Dendritic cell treated with granulocyte-macrophage colony-stimulating factor and Interleukin-4, amounts not matched to agents 40 ng/mL and 50 ng/mL, for 4 days (primary cell): ENCODE data around the gene TPK1.

Experiments used
- H3K27ac Mint-ChIP-seq: one replicate; pipeline ENCODE4 v1.8.0; 2022; ENCODE audit warnings: mild to moderate bottlenecking, mixed read lengths
- H3K27me3 Mint-ChIP-seq: one replicate; pipeline ENCODE4 v1.8.0; 2022; ENCODE audit warnings: mild to moderate bottlenecking, mixed read lengths
- H3K36me3 Mint-ChIP-seq: one replicate; pipeline ENCODE4 v1.8.0; 2022; ENCODE audit warnings: low read depth, mixed read lengths
- H3K4me1 Mint-ChIP-seq: one replicate; pipeline ENCODE4 v1.8.0; 2022; ENCODE audit warnings: low read depth, mixed read lengths
- H3K4me3 Mint-ChIP-seq: one replicate; pipeline ENCODE4 v1.8.0; 2022; ENCODE audit warnings: mild to moderate bottlenecking, moderate library complexity, mixed read lengths
- H3K9me3 Mint-ChIP-seq: one replicate; pipeline ENCODE4 v1.8.0; 2022; ENCODE audit warnings: mixed read lengths
- intact Hi-C: fragments of 100-400 bp; cut with micrococcal nuclease; formaldehyde crosslinking; loops from one replicate; pipeline ENCODE4 v1.15.0; 2022

The TPK1 gene

GRCh38 chr7:144650439-144650838, 185.4 kb downstream of the TPK1 start:
- Mint-ChIP-seq H3K27me3 (no peaks in the 10 kb centered on the region), H3K4me1 (no peaks in the 10 kb centered on the region), H3K36me3 (peaks cover 34% of the 10 kb centered on the region), H3K9me3 (peaks cover 12% of the 10 kb centered on the region), H3K4me3 (no peak overlapping the region), H3K27ac (no peak overlapping the region)
- intact Hi-C loops, result no loop called here

- Mint-ChIP-seq H3K27me3 (no peaks in the 10 kb centered on the region), H3K27ac (no peak overlapping the region), H3K4me3 (no peak overlapping the region), H3K4me1 (no peaks in the 10 kb centered on the region), H3K9me3 (peaks cover 12% of the 10 kb centered on the region), H3K36me3 (peaks cover 40% of the 10 kb centered on the region)
- intact Hi-C loops, result no loop called here
Observed at GRCh38 chr7:144649120-144649519, 186.7 kb downstream of the TPK1 start.

- Mint-ChIP-seq H3K27me3 (no peaks in the 10 kb centered on the region), H3K36me3 (peaks cover 15% of the 10 kb centered on the region), H3K9me3 (no peaks in the 10 kb centered on the region), H3K27ac (no peak overlapping the region), H3K4me1 (no peaks in the 10 kb centered on the region), H3K4me3 (no peak overlapping the region)
- intact Hi-C loops, result no loop called here
Observed at GRCh38 chr7:144641389-144642044, 194.3 kb downstream of the TPK1 start.

- Mint-ChIP-seq H3K4me1 (no peaks in the 10 kb centered on the region), H3K36me3 (no peaks in the 10 kb centered on the region), H3K9me3 (peaks cover 25% of the 10 kb centered on the region), H3K27ac (no peak overlapping the region), H3K4me3 (no peak overlapping the region), H3K27me3 (no peaks in the 10 kb centered on the region)
- intact Hi-C loops, result no loop called here
Observed at GRCh38 chr7:144632724-144633123, 203.1 kb downstream of the TPK1 start.

- no peaks in the 10 kb centered on the region for H3K4me1 Mint-ChIP-seq
- intact Hi-C loops, result no loop called here
- H3K9me3 Mint-ChIP-seq, result peaks cover 25% of the 10 kb centered on the region
- no peak overlapping the region for H3K4me3 Mint-ChIP-seq
- no peaks in the 10 kb centered on the region for H3K27me3 Mint-ChIP-seq
- no peaks in the 10 kb centered on the region for H3K36me3 Mint-ChIP-seq
- H3K27ac Mint-ChIP-seq, result no peak overlapping the region
Observed at GRCh38 chr7:144629598-144629997, 206.3 kb downstream of the TPK1 start.

- H3K9me3 Mint-ChIP-seq, result peaks cover 25% of the 10 kb centered on the region
- H3K4me1 Mint-ChIP-seq, result no peaks in the 10 kb centered on the region
Observed at GRCh38 chr7:144629011-144629410, 206.8 kb downstream of the TPK1 start.

GRCh38 chr7:144628176-144628575, 207.7 kb downstream of the TPK1 start:
- peaks cover 25% of the 10 kb centered on the region for H3K9me3 Mint-ChIP-seq
- no peak overlapping the region for H3K27ac Mint-ChIP-seq
- H3K4me1 Mint-ChIP-seq, result no peaks in the 10 kb centered on the region
- intact Hi-C loops, result no loop called here
- no peaks in the 10 kb centered on the region for H3K36me3 Mint-ChIP-seq
- no peak overlapping the region for H3K4me3 Mint-ChIP-seq
- H3K27me3 Mint-ChIP-seq, result no peaks in the 10 kb centered on the region

More at GRCh38 chr7:144629011-144629410, 206.8 kb downstream of the TPK1 start:
- H3K4me3 Mint-ChIP-seq, result no peak overlapping the region
- no peaks in the 10 kb centered on the region for H3K27me3 Mint-ChIP-seq
- no peak overlapping the region for H3K27ac Mint-ChIP-seq
- H3K36me3 Mint-ChIP-seq, result no peaks in the 10 kb centered on the region
- intact Hi-C loops, result no loop called here

- Mint-ChIP-seq H3K4me3 (no peak overlapping the region), H3K27me3 (no peaks in the 10 kb centered on the region), H3K27ac (no peak overlapping the region), H3K4me1 (no peaks in the 10 kb centered on the region), H3K9me3 (peaks cover 20% of the 10 kb centered on the region), H3K36me3 (peaks cover 35% of the 10 kb centered on the region)
- intact Hi-C loops, result no loop called here
Observed at GRCh38 chr7:144622745-144623144, 213.1 kb downstream of the TPK1 start.

GRCh38 chr7:144606261-144606660, 229.6 kb downstream of the TPK1 start:
- Mint-ChIP-seq H3K27me3 (no peaks in the 10 kb centered on the region), H3K9me3 (no peaks in the 10 kb centered on the region), H3K4me3 (no peak overlapping the region), H3K36me3 (peaks cover 7% of the 10 kb centered on the region), H3K4me1 (no peaks in the 10 kb centered on the region), H3K27ac (no peak overlapping the region)
- intact Hi-C loops, result no loop called here

- Mint-ChIP-seq H3K4me1 (no peaks in the 10 kb centered on the region), H3K27me3 (no peaks in the 10 kb centered on the region), H3K27ac (no peak overlapping the region), H3K4me3 (no peak overlapping the region), H3K9me3 (peaks cover 21% of the 10 kb centered on the region), H3K36me3 (peaks cover 6% of the 10 kb centered on the region)
- intact Hi-C loops, result no loop called here
Observed at GRCh38 chr7:144596953-144597352, 238.9 kb downstream of the TPK1 start.

GRCh38 chr7:144594580-144594979, 241.3 kb downstream of the TPK1 start:
- intact Hi-C loops, result no loop called here
- H3K27ac Mint-ChIP-seq, result no peak overlapping the region
- H3K27me3 Mint-ChIP-seq, result no peaks in the 10 kb centered on the region
- H3K9me3 Mint-ChIP-seq, result peaks cover 21% of the 10 kb centered on the region
- no peaks in the 10 kb centered on the region for H3K4me1 Mint-ChIP-seq
- no peak overlapping the region for H3K4me3 Mint-ChIP-seq
- H3K36me3 Mint-ChIP-seq, result peaks cover 22% of the 10 kb centered on the region

- Mint-ChIP-seq H3K27ac (no peak overlapping the region), H3K27me3 (no peaks in the 10 kb centered on the region), H3K4me1 (no peaks in the 10 kb centered on the region), H3K36me3 (peaks cover 16% of the 10 kb centered on the region), H3K9me3 (peaks cover 3% of the 10 kb centered on the region), H3K4me3 (no peak overlapping the region)
- intact Hi-C loops, result no loop called here
Observed at GRCh38 chr7:144588559-144589051, 247.2 kb downstream of the TPK1 start.

- H3K4me1 Mint-ChIP-seq, result no peaks in the 10 kb centered on the region
- H3K9me3 Mint-ChIP-seq, result peaks cover 12% of the 10 kb centered on the region
- peaks cover 16% of the 10 kb centered on the region for H3K36me3 Mint-ChIP-seq
- intact Hi-C loops, result no loop called here
- H3K27me3 Mint-ChIP-seq, result no peaks in the 10 kb centered on the region
- no peak overlapping the region for H3K27ac Mint-ChIP-seq
- H3K4me3 Mint-ChIP-seq, result no peak overlapping the region
Observed at GRCh38 chr7:144587701-144588100, 248.2 kb downstream of the TPK1 start.

GRCh38 chr7:144584726-144585125, 251.1 kb downstream of the TPK1 start:
- intact Hi-C loops, result no loop called here
- H3K27ac Mint-ChIP-seq, result no peak overlapping the region
- peaks cover 9% of the 10 kb centered on the region for H3K36me3 Mint-ChIP-seq
- peaks cover 30% of the 10 kb centered on the region for H3K9me3 Mint-ChIP-seq
- H3K4me3 Mint-ChIP-seq, result no peak overlapping the region
- no peaks in the 10 kb centered on the region for H3K27me3 Mint-ChIP-seq
- H3K4me1 Mint-ChIP-seq, result no peaks in the 10 kb centered on the region

- no peak overlapping the region for H3K27ac Mint-ChIP-seq
- no peaks in the 10 kb centered on the region for H3K27me3 Mint-ChIP-seq
- peaks cover 10% of the 10 kb centered on the region for H3K36me3 Mint-ChIP-seq
- H3K9me3 Mint-ChIP-seq, result peaks cover 34% of the 10 kb centered on the region
- H3K4me1 Mint-ChIP-seq, result no peaks in the 10 kb centered on the region
- intact Hi-C loops, result no loop called here
- H3K4me3 Mint-ChIP-seq, result no peak overlapping the region
Observed at GRCh38 chr7:144579687-144580086, 256.2 kb downstream of the TPK1 start.
